ENCODE data around the gene PEX14.

Gene PEX14

DNA sequence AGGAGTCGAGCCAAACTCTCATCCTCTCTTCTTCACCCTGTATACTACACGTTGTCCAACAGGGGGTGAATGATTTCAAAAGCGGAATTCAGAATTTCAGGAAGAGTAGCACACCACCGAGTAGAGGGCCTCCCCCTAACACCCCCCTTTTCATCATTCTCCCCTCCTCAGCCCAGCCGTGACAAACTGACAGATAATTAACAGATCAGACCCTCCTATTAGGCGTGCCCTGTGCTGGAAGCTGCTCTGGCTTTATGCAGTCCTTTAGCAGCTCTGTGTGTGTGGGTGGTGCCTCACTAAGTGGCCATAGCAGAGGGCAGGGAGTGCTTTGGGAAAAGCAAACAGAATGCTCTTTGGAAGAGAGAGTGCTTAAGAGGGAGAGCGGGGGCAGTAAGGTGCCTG is 44.3 kb downstream of the PEX14 start:
- DNase-seq (ENCODE audit: low read depth): no peak

DNA sequence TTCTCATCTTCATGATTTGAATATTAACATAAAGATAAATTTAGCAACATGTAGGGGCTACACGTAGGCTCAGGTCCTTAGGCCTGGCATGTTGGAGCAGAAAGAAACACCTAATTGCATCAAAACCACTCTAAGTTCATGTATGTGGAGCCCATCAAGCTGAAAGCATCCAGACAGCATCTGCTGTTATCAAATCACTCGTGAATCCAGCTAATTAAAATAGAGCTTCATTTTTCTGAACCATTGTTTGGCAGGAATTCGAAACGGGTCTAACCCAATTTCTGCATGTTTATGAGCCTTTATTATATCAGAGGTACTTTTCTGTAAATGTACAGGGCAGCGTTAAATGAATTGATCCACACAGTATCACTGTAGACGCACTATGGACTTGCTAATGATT is 45.7 kb downstream of the PEX14 start:
- DNase-seq (ENCODE audit: low read depth): no peak

DNA sequence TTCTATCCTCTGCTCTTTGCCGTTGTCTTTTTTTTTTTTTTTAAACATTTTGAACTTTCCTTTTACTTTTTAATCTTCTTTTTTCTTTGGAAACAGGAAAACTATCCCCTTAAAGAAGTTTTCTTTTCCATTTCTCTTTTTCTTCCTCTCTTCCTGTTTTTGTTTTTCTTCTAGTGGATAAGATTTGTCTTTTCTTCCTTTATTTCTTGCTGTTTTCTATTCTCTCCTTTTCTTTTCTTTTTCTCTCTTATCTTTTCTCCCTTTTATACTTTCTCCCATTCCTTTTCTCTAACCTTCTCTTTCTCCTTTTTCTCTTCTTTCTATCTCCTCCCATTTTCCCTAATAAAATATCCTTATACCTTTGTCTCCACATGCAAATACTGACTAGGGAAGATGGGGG is 46.2 kb downstream of the PEX14 start:
- no peak for DNase-seq (ENCODE audit: low read depth)

DNA sequence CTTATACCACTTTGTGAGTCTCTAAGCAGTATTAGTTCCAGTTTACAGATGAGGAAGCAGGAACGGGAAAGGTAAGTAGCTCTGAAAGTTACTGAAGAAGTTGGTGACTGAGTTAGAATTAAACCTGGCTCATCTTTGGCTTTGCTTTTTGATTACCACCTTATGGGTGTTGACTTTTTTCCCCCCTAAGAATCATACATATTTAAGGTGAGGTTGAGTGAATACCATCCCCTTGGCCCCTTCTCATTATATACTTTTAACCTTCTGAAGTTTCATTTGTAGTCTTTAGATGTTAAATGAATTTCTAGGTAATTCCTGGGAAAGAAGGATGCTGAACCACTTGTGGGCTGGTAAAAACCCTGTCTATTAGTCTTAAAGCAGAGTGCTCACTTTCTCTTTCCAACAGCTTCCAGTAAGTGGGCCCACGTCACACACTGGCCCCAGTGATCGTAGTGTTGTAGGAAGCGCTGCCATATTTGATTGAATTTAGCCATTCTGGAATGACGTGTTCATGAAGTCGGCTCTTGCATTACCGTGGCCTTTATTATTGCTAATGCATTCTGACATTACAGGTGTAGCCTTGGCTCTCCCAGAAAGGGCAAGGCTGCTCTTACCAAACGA is 46.9 kb downstream of the PEX14 start:
- DNase-seq (ENCODE audit: low read depth): no peak

DNA sequence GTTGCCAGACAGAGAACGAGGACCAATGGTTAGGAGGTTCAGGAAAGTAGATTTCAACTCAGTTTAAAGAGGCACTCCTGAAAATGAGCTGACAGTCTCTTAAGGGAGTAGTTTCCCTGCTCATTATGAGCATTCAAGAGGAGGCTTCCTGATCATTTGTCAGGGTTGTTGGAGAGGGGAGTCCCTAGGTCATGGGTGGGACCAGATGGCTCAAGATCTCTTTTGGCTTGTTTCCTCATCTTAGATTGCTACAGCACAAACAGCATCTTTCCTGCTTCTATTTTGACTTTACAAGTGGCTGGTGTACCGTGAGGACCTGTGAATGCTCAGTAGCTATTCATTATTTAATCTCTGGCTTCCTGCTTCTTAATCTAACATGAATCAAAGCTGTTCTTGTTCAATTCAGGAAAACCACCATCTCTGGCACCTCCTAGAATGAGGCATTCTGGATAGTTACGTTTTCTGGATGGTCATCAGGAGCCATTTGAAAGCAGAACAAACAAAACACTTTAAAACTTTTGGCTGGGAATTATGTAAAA is 47.6 kb downstream of the PEX14 start:
- DNase-seq (ENCODE audit: low read depth): no peak

DNA sequence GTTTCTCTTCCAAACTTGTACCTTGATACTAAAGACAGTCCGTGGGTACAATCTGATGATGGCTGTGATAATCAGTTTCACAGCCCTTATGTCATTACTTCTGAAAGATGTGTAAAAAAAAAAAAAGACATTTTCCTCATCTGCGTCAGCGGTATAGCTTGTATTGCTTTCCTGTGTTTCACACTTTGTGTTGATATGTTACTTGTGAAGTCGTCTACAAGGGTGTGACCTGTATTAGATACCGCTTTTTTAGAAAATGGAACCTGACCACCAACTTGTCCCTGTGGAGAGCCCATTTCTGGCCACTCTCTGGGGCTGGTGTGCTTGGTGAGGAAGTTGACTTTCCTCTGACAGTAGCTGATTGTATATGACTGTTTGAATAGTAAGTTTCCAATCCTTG is 50.5 kb downstream of the PEX14 start:
- no peak for DNase-seq (ENCODE audit: low read depth)

DNA sequence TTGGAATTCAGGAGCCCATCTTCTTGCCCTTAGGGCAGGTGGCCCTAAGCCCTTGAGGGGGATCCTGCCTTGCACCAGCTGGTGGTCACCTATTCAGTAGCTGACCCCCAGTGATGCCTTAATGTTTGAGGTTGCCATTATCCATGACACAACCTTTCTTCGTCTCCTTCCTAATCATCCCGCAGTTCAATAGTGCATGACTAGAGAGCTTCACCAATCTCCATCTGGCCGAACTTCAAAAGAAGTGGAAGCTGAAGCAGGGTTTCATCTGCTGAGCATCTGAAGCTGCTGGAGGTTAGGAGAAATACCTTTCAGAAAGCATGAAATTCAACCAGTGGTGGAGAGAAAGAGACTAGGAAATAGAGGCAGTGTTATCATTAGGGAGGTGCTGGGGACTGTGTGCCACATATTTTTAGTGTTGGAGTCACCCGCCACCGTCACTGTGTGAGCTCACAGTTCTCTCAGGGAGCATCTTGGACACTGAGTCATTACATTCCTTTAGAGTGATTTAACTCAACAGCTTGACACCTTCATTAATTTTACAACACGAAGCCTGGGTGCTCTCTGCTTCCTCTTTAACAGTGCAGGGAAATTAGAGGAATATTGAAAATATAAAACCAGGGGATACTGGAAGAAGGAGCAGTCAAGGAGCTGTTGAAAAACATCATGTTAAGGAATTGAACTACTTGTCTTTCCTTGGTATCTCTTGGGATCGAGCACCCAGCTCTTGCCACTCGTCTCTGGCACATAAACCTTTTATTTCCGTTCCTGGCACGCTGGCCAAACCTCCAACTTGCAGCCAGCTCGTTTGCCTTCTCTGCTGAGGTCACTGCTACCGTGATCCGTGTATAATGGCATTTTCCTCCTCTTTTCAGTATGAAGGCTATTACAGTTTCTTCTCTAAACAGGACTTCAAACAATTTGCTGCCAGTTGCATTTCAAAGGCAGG is 53.6 kb downstream of the PEX14 start:
- peak; percentile 92 for DNase-seq (ENCODE audit: low read depth)

DNA sequence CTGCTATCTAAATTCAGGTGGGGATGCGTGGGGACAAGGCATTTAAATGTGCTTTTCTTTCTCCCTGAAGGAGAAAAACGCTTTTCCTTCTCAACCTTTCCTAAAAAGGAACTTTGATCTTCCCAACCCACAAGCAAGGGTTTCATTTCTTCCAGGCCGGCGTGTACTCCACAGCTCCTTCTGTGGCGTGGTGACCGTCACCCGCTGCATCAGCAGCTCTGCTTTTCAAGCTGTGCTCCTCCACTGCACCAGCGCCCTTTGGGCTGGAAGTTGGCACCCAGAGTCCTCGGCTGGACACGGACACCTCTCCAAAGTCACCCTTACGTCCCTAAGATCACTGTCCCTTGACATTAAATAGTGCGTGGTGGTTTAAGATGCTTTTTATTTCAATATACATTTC is 54.3 kb downstream of the PEX14 start:
- DNase-seq (ENCODE audit: low read depth): no peak

DNA sequence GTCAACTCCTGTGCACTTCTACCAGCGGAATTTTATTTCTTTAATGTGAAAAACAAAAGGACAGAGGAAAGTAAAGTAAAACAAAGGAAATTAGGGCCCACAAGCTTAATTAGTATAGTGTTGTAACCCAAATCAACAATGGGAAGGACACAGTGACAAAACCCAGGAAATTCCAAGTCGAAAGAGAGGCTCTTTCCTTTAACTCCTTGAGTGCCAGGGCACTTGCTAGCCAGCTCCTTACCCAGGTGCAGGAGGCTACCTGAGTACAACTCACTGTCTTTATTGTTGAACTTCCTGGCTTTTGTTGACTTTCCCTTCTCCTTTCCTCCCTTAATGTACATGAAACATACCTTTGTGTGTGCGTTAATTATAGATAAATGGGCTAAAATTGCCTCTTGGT is 55.0 kb downstream of the PEX14 start:
- no peak for DNase-seq (ENCODE audit: low read depth)

DNA sequence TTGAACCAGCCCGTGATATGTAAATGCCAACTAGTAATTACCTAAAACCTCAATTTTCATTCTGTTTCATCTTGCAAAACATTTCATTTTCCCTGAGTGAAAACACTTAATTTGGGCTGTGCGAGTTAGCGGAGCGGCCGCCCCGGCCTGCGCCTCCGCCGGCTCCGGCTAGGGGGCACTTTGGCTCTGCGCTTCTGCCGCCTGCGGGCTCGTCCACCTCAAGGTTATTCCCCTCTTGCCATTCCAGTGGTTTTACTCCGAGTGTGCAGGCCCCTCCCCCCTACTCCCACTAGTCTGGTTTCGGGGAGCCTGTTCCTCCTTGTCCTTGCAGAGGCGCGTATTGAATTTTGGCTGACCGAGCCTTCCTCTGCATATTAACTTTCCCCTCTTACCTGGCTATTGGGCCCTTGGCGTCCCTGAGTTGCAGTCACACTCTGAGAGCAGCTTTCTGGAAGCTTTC is 55.6 kb downstream of the PEX14 start:
- DNase-seq (ENCODE audit: low read depth): no peak

DNA sequence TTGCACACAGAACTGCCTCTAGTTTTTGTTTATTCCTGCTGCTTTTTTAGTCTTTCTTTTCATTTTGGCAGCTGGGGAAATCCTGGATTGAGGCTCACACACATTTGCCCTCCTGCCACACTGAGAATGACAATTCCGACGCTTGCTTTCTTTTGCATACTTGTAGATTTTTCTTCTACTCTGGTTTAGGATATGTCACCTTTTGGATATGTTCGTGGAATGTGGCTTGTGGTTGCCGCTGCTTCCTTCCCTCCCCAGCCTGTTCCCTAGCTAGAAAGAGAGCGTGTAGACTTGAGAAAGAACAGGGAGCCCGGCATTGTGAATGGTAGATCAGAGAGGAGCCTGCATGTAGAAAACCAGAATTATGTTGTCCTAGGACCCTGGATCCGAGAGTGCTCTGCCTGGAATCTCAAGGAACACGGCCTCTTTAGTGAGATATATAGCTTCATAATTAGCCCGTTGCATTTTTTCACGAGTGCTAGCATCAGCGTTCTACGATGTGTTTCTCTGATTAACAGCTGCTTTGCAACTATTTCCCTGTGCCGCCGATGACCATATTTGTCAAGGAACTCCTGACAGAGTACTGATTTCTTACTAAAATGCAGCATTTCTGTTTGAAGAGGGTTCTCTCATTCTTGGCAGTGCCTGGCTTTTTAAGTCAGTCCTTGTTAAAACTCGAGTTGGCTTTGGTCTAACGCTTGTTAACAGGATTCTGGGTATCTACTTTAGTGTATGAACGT is 56.2 kb downstream of the PEX14 start:
- peak; percentile 56 for DNase-seq (ENCODE audit: low read depth)

DNA sequence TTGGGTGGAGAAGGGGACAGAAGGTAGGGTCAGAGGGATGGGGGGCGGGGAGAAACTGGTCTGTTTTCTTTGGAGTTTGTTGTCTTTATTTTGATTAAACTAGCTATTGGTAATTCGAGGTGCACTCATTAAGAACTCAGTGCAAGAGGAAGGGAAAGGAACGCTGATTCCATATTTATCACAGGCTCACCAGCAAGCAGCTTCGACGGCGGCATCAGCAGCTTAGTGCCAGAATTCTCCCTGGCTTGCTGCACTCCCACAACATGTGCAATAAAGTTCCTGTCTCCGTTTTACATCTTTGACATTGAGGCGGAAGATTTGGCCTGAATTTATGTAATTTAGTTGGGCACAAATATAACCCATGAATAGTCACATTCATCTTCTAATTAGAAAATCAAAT is 57.6 kb downstream of the PEX14 start:
- no peak for DNase-seq (ENCODE audit: low read depth)

DNA sequence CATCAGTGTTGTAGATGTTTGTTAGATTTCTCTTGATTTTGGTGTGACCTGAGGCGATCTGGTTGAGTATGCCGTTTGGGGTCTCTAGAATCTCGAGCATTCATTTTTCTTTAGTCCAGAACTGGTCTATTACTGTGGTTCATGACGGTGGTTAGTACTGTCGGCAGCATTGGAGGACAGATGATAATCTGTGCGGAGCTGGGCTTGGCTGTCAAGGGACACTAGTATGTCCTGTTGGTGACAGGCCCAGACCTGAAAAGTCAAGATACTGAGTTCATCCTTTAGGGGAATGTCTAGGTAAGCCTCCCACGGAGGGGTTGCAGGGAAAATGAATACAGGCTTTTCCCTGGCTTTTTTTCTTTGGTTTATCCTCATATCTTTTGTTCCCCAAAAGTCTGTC is 59.8 kb downstream of the PEX14 start:
- DNase-seq (ENCODE audit: low read depth): no peak

DNA sequence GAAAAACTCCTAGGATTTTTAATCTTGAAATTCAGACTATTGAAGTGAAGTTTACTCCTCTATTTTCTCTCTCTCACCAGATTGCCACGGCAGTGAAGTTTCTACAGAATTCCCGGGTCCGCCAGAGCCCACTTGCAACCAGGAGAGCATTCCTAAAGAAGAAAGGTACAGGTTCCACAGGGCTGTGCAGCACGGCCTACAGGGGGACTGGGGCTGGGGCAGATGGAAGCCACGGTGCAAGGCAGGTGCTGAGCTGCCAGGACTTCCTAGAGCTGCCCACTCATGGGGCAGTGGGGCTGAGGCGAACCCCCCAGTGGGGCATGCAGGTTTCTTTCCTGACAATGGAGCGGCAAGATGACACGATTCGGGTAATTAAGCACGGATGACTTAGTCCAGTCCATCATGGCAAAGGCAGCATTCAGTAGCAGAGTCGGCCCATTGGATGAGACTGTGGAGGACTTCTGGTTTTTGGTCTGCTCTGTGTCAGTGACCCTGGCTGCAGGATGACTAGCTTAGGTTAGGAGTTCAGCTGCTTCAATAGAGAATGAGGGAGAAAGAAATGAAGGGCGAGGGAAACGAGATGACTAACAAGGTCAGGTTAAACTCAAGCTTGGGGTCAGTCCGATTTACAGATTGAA is 61.5 kb downstream of the PEX14 start:
- DNase-seq (ENCODE audit: low read depth): no peak

DNA sequence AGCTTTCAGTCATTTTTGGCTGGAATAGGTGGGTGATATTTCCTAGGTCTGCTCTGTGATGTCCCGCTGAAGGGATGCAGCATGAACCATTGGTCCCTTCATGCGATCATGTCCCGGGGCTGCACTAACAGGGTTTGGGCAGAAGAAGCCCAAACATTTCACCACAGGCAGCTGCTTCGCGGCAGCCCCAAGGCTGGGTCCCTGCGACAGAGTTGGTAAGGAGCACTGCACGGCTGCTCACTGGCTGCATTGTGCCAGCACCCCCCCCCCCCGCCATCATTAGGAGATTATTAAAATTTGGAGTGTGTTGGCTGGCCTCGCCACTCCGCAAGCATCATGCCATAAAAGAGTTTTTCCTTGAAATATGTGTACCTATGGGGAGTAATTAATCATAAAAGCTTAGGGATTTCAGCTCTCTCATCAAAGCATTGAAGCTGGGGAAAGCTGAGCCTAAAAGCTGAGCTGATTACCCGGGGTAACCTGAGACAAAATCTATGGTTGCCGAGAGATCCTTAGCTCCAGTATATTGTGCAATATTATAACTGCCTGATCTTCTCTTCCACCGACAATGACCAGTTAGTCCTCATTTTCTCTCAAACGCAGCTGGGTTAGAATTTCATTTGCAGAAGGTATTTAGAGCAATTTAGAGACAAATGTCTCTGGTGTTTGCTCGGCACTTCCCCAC is 62.5 kb downstream of the PEX14 start:
- DNase-seq (ENCODE audit: low read depth): no peak

DNA sequence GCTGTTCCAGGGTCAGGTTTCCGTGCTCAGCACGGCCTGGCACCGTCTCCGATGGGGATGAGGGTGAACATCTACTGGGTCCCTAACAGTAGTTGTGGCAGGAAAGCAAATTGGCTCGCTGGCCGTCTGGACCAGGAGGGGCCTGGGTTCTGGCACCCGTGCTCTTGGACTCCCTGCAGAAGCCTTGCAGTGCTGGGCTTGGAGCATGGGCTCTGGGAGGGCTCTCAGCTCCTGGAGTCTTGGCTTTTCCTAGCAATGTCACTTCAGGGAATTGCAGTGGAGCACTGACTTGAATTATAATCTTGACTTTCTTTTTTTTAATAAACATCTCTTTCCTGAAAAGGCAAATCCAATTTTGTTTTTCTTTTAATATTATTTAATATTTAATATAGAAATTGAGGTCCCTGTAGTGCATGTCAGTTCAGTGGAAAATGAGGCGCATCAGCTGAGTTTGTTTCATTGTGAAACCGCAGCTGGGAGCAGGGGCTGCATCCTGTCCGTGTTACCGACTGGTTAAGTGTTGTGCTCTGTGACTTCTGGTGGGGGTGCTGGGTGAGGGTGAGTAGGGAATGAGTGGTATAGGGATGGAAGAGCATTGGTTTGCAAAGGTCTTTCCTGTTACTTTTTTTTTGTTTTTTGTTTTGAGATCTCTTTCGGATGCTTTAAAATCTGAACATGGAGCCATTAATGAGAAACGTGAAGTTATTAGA is 64.1 kb downstream of the PEX14 start:
- DNase-seq (ENCODE audit: low read depth): no peak

DNA sequence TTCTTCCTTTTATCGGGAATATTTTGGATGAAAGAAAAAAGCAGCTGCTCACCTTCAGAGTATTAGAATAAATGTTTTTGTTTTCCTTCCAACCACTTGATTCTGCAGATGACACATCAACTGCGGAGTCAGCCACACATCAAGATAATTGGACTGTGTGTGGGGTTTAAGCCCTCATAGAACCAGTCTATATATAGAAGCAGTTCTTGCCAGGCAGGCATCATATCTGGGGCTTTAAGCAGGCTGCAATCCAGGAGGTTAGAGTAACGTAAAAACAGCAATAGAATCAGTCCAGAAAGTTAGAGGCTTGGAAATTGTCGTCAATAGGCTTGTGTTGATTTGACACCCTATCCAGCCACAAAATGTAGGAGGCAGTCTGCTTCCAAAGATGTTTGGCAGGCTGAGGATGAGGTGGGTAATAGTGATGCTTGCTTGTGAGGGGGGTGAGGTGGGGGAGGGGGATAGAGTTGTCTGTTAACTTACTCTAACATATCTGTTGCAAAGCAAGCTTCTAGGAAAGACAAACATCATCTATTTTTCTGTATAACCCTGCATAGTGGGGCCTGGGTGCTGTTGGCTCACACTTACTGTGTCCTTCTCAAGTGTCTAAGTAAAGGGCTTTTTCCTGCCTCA is 64.8 kb downstream of the PEX14 start:
- DNase-seq (ENCODE audit: low read depth): no peak

DNA sequence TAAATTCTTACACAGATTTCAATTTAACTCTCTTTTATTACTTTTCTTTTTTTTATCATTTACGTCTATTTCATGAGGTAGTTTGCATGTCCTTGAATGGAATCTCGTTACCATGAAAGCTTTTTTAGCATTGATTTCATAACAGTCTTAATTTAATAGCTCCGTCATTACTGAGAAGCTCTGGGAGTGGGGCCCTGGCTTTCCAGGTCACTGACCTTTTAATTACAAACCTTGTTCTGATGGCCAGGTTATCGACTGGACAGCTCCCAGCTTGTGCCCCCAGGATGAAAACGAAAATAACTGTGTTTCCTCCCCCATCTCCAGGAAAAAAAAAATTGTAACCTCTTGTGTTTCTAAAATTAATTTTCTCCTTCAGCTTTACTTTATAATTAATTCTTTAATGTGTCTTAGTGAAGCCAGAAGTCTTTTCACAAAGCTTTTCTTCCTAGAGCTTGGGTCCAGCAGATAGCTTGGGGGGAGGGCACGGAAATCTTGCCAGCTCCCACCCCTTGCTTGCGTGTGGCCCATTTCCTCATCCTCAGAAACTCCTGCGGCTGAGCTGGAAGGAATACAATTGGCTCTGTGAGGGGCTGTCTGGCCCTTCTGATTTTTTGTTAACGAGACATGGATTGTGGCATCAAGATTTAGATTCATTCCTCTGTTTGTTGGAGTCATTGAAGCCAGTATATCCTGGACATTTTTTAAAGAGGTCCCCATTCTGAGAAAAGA is 65.7 kb downstream of the PEX14 start:
- DNase-seq (ENCODE audit: low read depth): no peak

DNA sequence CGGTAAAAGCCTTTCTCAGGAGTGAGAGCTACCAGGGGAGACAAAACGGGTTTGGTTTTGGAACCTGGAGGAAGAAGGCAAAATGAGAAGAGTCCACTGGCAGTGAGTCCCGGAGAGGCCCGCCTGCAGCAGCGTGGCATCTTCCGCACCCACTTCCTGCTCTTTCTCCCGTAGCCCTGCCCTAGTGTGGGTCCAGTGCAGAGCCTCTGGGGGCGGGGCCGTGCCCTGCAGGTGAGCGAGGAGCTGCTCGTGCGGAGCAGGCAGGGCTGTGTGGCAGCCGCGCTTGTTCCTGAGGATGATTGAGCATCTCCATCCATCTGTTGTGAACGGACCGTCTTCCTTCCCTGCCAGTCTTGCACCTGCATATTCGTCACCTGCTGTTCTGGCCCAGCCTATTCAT is 66.5 kb downstream of the PEX14 start:
- DNase-seq (ENCODE audit: low read depth): no peak

DNA sequence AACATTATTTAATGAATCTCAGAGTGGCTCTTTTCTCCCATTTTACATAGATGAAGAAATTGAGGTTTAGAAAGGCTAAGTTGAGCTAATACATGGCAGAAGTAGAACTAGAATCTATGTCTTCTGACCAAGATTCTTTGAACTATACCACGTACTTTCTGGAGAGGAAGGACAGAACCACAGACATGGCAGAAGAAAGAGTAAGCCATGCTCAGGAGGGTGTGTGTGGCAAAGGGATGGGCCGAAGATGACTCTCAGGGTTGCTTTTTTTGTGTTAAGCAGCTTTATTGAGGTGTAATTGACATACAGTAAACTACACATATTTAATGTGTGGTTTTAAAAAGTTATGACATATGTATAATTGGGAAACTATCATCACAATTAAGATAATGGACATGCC is 69.5 kb downstream of the PEX14 start:
- DNase-seq (ENCODE audit: low read depth): no peak
